HepG2 (cell line): ENCODE data around the gene NDUFB3. TPM values are rescaled to one million over a fixed set of nuclear protein-coding genes. Genes with fewer than 3 reads are reported as not detected.

ENCODE experiments used
- NR0B2 ChIP-seq: sonication (generic); formaldehyde crosslinking; IDR thresholded peaks from 2 replicates; pipeline ENCODE4 v1.4.0; 2020; ENCODE audit warnings: mild to moderate bottlenecking, missing genetic modification reagents
- PREB ChIP-seq: sonication (generic); formaldehyde crosslinking; IDR thresholded peaks from 2 replicates; pipeline ENCODE4 v1.4.0; 2020; ENCODE audit warnings: missing genetic modification reagents
- REPIN1 ChIP-seq: sonication (generic); formaldehyde crosslinking; IDR thresholded peaks from 2 replicates; pipeline ENCODE4 v1.8.0; 2022; ENCODE audit warnings: missing genetic modification reagents, low read depth, mild to moderate bottlenecking, borderline replicate concordance
- RFX5 ChIP-seq: IDR thresholded peaks from 2 replicates; pipeline ENCODE4 v1.6.1; 2011; ENCODE audit warnings: low read depth, low read length, improper control_type of control experiment
- SNAPC2 ChIP-seq: sonication (generic); formaldehyde crosslinking; IDR thresholded peaks from 2 replicates; pipeline ENCODE4 v1.8.1; 2022; ENCODE audit warnings: mild to moderate bottlenecking, missing genetic modification reagents
- SNRNP70 ChIP-seq: fragments of 200-400 bp; formaldehyde crosslinking; IDR thresholded peaks from 2 replicates; pipeline ENCODE4 v1.6.1; 2017; ENCODE audit warnings: mild to moderate bottlenecking, low read depth, low read length, moderate library complexity
- ZBTB38 ChIP-seq: sonication (generic); formaldehyde crosslinking; IDR thresholded peaks from 2 replicates; pipeline ENCODE4 v1.5.1; 2020; ENCODE audit warnings: mild to moderate bottlenecking, missing genetic modification reagents
- ZNF101 ChIP-seq: sonication (generic); formaldehyde crosslinking; IDR thresholded peaks from 2 replicates; pipeline ENCODE4 v1.4.0; 2020; ENCODE audit warnings: mild to moderate bottlenecking, low read depth, missing genetic modification reagents, borderline replicate concordance
- ZNF3 ChIP-seq: IDR thresholded peaks from 2 replicates; pipeline ENCODE4 v1.7.0; 2017; ENCODE audit warnings: inconsistent platforms
- ZNF33B ChIP-seq: sonication (generic); formaldehyde crosslinking; IDR thresholded peaks from 2 replicates; pipeline ENCODE4 v1.5.1; 2020; ENCODE audit warnings: mild to moderate bottlenecking, missing genetic modification reagents
- ZNF382 ChIP-seq: sonication (generic); formaldehyde crosslinking; IDR thresholded peaks from 2 replicates; pipeline ENCODE4 v1.5.0; 2020; ENCODE audit warnings: missing genetic modification reagents, mild to moderate bottlenecking, borderline replicate concordance
- ZNF75D ChIP-seq: sonication (generic); formaldehyde crosslinking; IDR thresholded peaks from 2 replicates; pipeline ENCODE4 v1.8.1; 2023; ENCODE audit warnings: missing genetic modification reagents, mild to moderate bottlenecking, borderline replicate concordance
- ZNF776 ChIP-seq: sonication (generic); formaldehyde crosslinking; IDR thresholded peaks from 2 replicates; pipeline ENCODE4 v1.4.0; 2020; ENCODE audit warnings: mild to moderate bottlenecking, missing genetic modification reagents
- polyA plus RNA-seq, 8 experiments: library from polyadenylated mRNA; depleted of rRNA in 3 of 8; stranded (reverse) in 7 of 8; unstranded in 1 of 8; fragments of >200 nt; fragmentation: Illumina TruSeq in 4 of 8; extraction: Trizol in 4 of 8; gene quantifications; 2 replicates each; pipeline versions ENCODE4 v1.2.1 to v1.2.3, GENCODE V29; 2011 to 2016; ENCODE audit warnings: low read depth in 4 of 8, missing spikeins in 1 of 8, mixed read lengths in 1 of 8; ENCODE audit not compliant: insufficient read depth in 1 of 8
- total RNA-seq, 5 experiments: library from RNA; depleted of rRNA; stranded (reverse); fragments of >200 nt; fragmentation: Illumina TruSeq; extraction: Trizol; gene quantifications; 2 replicates each; pipeline ENCODE4 v1.2.3, GENCODE V29; 2016; ENCODE audit warnings: low read depth in 1 of 5
- TF ChIP-seq, protein P1 (sequence below): sonication (generic); formaldehyde crosslinking; IDR thresholded peaks from 2 replicates; pipeline ENCODE4 v1.4.0; 2020; ENCODE audit warnings: mild to moderate bottlenecking, missing genetic modification reagents
- TF ChIP-seq, protein P2 (sequence below): conservative IDR thresholded peaks from 2 replicates; pipeline ENCODE4 v1.6.1; 2018; ENCODE audit warnings: missing genetic modification reagents

The NDUFB3 gene
- total and polyA plus RNA-seq, 2 of the 13 experiments (the other 11 are each of a cell fraction or from before 2014, with no cell fraction given), result 50.7 to 159 TPM

DNA sequence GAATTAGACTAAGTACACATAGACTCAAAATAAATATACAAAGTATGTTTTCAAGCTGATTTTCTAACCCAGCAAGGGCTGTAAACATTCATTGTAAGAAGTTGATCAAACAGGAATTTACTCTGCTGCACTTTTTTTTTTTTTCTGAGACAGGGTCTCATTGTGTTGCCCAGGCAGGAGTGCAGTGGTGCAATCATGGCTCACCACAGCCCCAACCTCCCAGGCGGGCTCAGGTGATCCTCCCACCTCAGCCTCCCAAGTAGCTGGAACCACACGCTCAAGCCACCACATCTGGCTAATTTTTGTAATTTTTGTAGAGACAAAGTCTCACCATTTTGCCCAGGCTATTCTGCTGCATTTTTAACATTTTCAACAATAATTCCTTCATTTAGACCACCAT, 35.8 kb downstream of the NDUFB3 start (continued):
- TF ChIP-seq PREB (CRISPR knock-in tag) (no peak), NR0B2 (CRISPR knock-in tag) (no peak), REPIN1 (CRISPR knock-in tag) (no peak), ZNF33B (CRISPR knock-in tag) (no peak), RFX5 (no peak), ZNF75D (CRISPR knock-in tag) (no peak), ZNF776 (CRISPR knock-in tag) (no peak), ZNF382 (CRISPR knock-in tag) (no peak), SNAPC2 (no peak), ZNF3 (peak; percentile 86; the same call in 1 of the 2 replicates), ZBTB38 (CRISPR knock-in tag) (peak; percentile 29; the same call in 1 of the 2 replicates), SNRNP70 (no peak), ZNF101 (CRISPR knock-in tag) (no peak)
- TF ChIP-seq, protein P1, sequence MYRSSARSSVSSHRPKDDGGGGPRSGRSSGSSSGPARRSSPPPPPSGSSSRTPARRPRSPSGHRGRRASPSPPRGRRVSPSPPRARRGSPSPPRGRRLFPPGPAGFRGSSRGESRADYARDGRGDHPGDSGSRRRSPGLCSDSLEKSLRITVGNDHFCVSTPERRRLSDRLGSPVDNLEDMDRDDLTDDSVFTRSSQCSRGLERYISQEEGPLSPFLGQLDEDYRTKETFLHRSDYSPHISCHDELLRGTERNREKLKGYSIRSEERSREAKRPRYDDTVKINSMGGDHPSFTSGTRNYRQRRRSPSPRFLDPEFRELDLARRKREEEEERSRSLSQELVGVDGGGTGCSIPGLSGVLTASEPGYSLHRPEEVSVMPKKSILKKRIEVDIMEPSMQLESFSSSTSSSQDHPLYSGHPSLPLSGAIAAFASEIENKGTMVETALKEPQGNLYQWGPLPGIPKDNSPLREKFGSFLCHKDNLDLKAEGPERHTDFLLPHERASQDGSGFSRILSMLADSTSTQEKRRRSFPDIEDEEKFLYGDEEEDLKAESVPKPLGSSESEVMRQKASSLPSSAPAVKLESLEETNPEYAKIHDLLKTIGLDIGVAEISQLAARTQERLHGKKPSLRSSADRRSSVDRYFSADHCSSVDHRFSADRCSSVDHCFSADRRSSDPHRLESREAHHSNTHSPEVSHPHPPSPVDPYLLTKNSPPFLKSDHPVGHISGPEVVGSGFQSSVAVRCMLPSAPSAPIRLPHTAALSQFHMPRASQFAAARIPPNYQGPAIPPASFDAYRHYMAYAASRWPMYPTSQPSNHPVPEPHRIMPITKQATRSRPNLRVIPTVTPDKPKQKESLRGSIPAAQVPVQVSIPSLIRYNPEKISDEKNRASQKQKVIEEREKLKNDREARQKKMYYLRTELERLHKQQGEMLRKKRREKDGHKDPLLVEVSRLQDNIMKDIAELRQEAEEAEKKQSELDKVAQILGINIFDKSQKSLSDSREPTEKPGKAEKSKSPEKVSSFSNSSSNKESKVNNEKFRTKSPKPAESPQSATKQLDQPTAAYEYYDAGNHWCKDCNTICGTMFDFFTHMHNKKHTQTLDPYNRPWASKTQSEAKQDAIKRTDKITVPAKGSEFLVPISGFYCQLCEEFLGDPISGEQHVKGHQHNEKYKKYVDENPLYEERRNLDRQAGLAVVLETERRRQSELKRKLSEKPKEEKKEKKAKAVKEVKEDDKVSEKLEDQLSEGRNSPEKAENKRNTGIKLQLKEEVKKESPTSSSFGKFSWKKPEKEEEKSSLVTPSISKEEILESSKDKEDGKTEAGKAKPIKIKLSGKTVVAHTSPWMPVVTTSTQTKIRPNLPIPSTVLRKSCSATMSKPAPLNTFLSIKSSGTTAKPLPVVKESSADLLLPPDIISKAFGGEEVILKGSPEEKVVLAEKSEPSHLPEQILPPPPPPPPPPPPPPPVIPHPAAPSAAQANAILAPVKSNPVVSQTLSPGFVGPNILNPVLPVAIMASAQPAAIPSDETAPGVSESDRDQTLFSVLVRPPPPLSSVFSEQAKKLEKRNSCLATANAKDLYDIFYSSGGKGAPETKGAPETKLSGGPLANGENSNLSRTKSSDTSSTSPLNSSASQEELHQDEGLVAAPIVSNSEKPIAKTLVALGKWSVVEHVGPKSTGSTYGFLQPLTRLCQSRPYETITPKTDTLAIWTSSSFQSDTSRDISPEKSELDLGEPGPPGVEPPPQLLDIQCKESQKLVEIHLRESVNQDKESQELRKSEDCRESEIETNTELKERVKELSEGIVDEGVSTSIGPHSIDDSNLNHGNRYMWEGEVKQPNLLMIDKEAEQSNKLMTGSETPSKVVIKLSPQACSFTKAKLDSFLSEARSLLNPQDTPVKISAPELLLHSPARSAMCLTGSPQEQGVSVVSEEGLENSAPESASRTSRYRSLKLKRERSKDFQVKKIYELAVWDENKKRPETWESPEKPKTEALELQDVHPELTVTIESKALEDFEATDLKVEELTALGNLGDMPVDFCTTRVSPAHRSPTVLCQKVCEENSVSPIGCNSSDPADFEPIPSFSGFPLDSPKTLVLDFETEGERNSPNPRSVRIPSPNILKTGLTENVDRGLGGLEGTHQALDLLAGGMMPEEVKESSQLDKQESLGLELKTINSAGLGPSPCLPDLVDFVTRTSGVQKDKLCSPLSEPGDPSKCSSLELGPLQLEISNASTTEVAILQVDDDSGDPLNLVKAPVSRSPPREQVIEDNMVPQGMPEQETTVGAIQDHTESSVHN (CRISPR knock-in tag), result no peak
- TF ChIP-seq, protein P2, sequence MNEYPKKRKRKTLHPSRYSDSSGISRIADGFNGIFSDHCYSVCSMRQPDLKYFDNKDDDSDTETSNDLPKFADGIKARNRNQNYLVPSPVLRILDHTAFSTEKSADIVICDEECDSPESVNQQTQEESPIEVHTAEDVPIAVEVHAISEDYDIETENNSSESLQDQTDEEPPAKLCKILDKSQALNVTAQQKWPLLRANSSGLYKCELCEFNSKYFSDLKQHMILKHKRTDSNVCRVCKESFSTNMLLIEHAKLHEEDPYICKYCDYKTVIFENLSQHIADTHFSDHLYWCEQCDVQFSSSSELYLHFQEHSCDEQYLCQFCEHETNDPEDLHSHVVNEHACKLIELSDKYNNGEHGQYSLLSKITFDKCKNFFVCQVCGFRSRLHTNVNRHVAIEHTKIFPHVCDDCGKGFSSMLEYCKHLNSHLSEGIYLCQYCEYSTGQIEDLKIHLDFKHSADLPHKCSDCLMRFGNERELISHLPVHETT (CRISPR knock-in tag), result no peak
